HG02588 (cell line): Measurements from ENCODE around the gene TMEM225B.
"Not testable (repeated sequence)": the region's sequence is repeated elsewhere in the genome, so short reads cannot be mapped to it uniquely, and the experiment has no call there.

Experiments
- ATAC-seq: cut with Tn5 transposase; IDR thresholded peaks from one replicate; pipeline ENCODE4 v1.9.1; 2021; ENCODE audit warnings: mild to moderate bottlenecking, moderate library complexity; ENCODE audit not compliant: unreplicated experiment

Gene TMEM225B

GRCh38 chr7:99579281-99579955 lies 18.6 kb upstream of the TMEM225B start:
- ATAC-seq: no peak

GRCh38 chr7:99579956-99580777 lies 17.9 kb upstream of the TMEM225B start:
- ATAC-seq: no peak

- ATAC-seq: not testable (repeated sequence)
These were observed 17.2 kb upstream of the TMEM225B start for GRCh38 chr7:99580778-99581332.

GRCh38 chr7:99588868-99589267 lies 9.2 kb upstream of the TMEM225B start:
- no peak for ATAC-seq

GRCh38 chr7:99594948-99595745 lies 2.9 kb upstream of the TMEM225B start:
- no peak for ATAC-seq

- ATAC-seq: no peak
These were observed 1.6 kb upstream of the TMEM225B start for GRCh38 chr7:99596408-99596955.

GRCh38 chr7:99599836-99600235 lies 1.8 kb downstream of the TMEM225B start:
- ATAC-seq: no peak

- ATAC-seq: no peak
These were observed 3.7 kb downstream of the TMEM225B start for GRCh38 chr7:99601656-99602310.

- no peak for ATAC-seq
These were observed 7.5 kb downstream of the TMEM225B start for GRCh38 chr7:99605527-99605926.

GRCh38 chr7:99606531-99606930 lies 8.5 kb downstream of the TMEM225B start:
- ATAC-seq: no peak

GRCh38 chr7:99607548-99607947 lies 9.5 kb downstream of the TMEM225B start:
- ATAC-seq: no peak

- no peak for ATAC-seq
These were observed 16.4 kb downstream of the TMEM225B start for GRCh38 chr7:99614495-99614894.

- ATAC-seq: no peak
These were observed 17.9 kb downstream of the TMEM225B start for GRCh38 chr7:99615989-99616358.

GRCh38 chr7:99616359-99617191 lies 18.5 kb downstream of the TMEM225B start, which contains the start of gene ZSCAN25:
Gene ZSCAN25, plus strand, starts transcription at chr7:99616946. Its CDS starts 2,661 bp downstream, at chr7:99619607.
- peak; percentile 94 for ATAC-seq

GRCh38 chr7:99617192-99617781 lies 19.2 kb downstream of the TMEM225B start:
- ATAC-seq: peak; percentile 42

GRCh38 chr7:99618726-99619125 lies 20.7 kb downstream of the TMEM225B start:
- no peak for ATAC-seq

GRCh38 chr7:99619571-99620130 lies 21.6 kb downstream of the TMEM225B start:
- no peak for ATAC-seq

GRCh38 chr7:99621271-99621670 lies 23.2 kb downstream of the TMEM225B start:
- ATAC-seq: no peak

- ATAC-seq: no peak
These were observed 24.5 kb downstream of the TMEM225B start for GRCh38 chr7:99622596-99622995.
